Kidney glomerular epithelial cell (primary cell): Measurements from ENCODE around the gene IFNB1.

Experiments used
- DNase-seq: peaks from one replicate; lab custom pipeline; 2025; lab: John Stamatoyannopoulos, UW

Gene IFNB1

GRCh38 chr9:21077781-21078180, at the start of gene IFNB1:
TSS of gene IFNB1 (minus strand) at chr9:21077942. CDS start at chr9:21077869, 73 bp downstream.
- DNase-seq, result no peak

DNA sequence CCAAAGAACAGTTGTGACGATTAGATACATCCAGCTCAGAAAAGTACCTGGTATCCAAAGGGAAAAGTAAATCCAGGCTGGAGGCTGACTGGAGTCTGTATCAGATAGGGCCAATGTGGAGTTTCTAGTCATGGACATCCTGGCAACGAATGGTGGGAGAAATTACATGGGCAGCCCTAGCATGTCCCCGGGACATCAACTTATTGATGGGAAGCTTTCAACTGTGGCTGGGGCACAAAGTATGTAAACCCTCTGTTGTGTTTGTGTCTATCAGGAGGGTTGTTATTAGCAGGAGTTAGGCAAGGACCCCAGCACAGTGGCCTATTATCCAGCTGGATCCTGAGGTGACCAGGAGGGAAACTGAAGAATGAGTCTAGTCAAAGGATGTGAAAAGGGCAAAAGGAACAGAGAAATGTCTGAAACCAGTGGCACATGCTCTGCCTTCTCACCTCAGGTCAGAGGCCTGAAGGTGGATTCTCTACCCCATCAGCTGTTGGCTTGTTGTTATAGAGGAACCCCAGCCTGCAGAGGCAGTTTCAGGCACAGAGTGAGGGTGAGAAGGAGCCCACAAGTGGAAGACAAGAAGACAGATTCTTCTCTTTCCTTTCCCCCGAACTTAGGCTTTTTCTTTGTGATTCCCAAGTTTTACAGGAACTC, 44.0 kb upstream of the IFNB1 start:
- DNase-seq, result no peak

- DNase-seq, result no peak
Measured at GRCh38 chr9:21121079-21121478, 43.3 kb upstream of the IFNB1 start.

DNA sequence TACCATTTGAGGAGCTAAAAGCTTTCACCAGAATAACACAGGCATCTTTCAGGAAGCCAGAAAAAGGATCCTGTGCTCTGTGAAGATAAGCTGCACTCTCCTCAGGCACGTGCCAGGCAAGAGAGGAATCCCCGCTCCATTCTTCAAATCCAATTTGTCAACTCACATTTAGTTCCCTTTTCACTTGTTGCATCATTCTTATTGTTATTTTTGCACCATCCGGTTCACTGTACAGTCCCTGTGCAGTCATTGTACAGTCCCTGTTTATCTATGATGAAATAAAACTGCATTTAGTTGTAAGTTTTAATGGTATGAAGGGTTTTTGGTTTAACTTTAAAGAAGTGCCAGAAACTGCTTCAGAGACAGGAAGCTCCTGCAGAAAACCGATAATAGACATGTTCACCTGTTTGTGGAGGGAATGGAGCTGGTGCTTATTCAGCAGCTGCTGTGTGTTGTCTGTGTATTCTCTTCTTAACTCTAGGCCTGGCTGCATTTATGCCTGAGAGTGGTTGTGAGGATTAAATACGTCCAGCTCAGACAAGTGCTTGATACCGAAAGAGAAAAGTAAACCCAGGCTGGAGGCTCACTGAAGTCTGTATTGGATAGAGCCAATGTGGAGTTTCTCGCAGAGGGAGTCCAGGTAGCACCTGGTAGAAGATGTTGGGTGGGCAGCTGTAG, 41.5 kb upstream of the IFNB1 start:
- DNase-seq, result no peak

- no peak for DNase-seq
Measured at GRCh38 chr9:21114311-21114710, 36.6 kb upstream of the IFNB1 start.

DNA sequence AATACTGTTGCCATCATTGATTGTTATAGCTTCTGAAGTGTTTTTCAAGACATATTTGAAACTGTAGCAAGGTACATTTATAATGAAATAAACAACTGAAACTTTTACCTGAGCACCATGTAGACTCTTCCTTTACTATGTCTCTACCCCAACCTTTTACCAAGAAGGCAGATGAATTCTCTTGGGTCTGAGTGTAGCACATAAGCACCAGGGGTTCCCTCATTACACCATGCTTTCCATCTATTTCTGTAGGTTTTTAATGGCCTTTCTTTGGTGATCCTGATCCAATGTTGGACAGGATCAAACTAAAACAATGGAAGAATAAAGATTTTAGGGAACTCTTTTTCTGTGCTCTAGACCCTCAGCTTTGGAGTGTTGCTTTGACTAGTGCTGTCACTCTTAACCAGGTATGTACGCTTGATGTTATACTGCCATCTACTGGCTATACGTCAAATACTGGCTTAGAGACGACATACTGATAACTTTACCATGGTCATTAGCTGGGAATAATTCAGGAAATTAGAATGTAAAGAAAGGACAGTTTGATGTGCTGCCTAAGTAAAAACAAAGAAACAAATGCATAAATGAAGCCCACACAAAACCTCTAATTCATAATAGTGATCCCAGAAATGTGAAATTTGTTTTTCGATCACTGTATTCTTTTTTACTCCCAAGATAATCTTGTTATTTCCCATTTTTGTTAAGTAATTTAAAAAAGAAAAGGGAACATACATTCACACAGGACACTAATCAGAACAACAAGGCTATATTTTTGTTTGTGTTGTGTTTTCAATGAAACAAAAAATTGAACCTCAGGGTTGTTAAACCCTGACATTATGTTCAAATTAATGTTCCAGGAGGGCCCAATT, 33.2 kb upstream of the IFNB1 start:
- DNase-seq, result peak; percentile 71

- no peak for DNase-seq
Measured at GRCh38 chr9:21104787-21105186, 27.0 kb upstream of the IFNB1 start.

DNA sequence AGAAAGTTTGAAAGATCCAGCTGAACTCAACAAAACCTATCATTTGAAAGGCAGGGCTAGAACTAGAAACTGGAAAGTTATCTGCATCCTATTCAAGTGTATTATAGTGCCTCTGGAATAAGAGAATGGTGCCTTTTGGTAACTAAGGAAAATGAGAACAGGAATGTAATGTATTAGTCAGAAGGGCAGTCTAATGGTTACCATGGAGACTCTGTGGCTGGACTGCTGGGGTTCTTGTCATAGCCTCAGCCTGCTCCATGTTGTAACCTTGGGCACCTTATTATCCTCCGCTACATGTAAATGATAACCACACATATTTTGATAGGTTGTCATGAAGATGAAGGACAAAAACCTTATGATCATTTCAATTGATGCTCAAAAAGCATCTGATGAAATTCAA, 24.6 kb upstream of the IFNB1 start:
- DNase-seq, result no peak

DNA sequence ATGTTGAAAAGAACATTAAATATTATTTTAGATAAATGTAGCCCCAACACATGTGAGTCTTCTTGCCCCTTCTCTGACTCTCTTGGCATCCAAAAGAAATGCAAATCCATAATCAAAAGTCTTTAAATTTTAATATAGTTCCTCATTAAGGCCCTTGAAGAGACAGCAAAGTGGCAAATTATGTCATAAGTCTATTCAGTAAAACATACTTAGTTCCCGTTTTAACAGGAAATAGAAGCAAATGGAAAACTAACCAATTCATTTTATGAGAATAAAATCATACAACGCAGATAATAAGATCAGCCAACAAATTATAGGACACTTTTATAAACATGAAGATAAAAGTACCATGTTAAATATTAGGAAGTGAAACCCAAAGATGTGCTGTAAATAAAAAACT, 20.1 kb upstream of the IFNB1 start:
- DNase-seq, result no peak

GRCh38 chr9:21096901-21097255, 19.1 kb upstream of the IFNB1 start:
- DNase-seq, result no peak

DNA sequence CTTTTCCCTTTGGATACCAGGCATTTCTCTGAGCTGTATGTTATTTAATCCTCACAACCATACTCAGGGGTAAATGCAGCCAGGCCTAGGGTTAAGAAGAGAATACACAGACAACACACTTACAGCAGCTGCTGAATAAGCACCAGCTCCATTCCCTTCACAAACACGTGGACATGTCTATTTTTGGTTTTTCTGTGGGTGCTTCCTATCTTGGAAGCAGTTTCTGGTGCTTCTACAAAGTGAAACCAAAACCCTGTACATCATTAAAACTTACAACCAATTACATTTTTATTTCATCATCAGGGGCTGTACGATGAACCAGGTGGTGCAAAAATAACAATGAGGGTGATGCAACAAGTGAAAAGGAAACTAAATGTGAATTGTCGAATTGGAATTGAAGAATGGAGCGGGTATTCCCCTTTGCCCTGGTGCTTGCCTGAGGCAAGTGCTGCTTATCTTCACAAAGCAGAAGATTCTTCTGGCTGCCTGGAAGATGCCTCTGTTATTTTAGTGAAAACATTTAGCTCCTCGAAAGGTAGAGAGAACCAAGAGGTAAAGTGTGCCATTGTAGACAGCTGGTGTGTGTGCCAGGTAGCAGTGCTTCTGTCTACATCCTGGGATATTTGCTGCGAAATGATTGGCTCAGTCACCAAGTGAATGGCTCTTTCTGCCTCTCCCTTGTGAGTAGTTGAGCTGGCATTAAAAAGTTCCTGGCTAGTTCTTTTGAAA, 18.6 kb upstream of the IFNB1 start:
- peak; percentile 74 for DNase-seq

DNA sequence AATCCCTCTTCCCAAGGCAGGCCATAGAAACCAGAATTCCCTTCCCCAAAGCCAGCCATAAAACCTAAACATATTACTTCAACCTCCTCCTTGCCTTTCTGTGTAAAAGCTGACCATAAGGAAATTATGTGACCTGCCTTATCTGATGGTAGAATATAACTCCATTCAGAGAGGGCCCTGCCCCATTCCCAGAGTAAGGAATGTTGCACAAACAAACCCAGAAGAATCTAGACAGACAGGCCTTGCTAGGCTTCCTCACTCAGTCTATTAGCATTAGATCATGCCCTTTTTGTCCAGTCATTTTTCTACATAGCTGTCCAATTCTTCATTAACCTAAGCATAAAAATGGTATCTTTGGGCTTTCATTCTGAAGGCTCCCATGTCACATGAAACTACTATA, 17.8 kb upstream of the IFNB1 start:
- no peak for DNase-seq

- DNase-seq, result no peak
Measured at GRCh38 chr9:21086538-21086937, 8.8 kb upstream of the IFNB1 start.

DNA sequence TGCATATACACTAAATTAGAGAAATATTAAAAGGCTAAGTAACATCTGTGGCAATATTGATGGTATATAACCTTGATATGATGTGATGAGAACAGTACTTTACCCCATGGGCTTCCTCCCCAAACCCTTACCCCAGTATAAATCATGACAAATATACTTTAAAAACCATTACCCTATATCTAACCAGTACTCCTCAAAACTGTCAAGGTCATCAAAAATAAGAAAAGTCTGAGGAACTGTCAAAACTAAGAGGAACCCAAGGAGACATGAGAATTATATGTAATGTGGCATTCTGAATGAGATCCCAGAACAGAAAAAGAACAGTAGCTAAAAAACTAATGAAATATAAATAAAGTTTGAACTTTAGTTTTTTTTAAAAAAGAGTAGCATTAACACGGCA, 7.3 kb upstream of the IFNB1 start:
- no peak for DNase-seq

DNA sequence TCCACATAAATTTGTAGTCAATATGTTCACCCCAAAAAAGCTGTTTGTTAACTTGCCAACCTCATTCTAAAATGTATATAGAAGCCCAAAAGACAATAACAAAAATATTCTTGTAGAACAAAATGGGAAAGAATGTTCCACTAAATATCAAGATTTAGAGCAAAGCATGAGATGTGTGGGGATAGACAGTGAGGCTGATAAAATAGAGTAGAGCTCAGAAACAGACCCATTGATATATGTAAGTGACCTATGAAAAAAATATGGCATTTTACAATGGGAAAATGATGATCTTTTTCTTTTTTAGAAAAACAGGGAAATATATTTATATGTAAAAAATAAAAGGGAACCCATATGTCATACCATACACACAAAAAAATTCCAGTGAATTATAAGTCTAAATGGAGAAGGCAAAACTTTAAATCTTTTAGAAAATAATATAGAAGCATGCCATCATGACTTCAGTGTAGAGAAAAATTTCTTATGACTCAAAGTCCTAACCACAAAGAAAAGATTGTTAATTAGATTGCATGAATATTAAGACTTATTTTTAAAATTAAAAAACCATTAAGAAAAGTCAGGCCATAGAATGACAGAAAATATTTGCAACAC, 6.6 kb upstream of the IFNB1 start:
- no peak for DNase-seq

GRCh38 chr9:21082671-21083070, 4.9 kb upstream of the IFNB1 start:
- no peak for DNase-seq

GRCh38 chr9:21081999-21082398, 4.3 kb upstream of the IFNB1 start:
- DNase-seq, result no peak

DNA sequence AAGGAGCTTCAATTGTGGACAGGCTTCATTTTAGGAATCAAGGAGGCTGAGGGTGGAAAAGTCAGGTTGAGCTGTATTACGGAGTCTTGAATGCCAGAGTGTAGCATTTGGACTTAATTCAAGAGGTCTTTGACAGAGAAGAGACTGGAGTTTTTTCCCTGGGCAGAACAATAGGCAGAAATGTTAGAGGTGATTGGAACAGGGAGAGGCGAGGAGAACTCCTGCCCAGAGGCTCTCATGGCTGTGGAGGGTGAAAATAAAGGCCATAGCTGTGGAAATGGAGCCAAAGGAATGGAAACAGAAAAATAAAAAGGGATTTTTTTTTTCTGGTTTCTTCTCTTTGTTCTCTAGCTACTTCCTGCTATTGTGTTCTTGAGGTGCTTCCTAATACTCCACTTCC, 3.7 kb upstream of the IFNB1 start:
- no peak for DNase-seq

DNA sequence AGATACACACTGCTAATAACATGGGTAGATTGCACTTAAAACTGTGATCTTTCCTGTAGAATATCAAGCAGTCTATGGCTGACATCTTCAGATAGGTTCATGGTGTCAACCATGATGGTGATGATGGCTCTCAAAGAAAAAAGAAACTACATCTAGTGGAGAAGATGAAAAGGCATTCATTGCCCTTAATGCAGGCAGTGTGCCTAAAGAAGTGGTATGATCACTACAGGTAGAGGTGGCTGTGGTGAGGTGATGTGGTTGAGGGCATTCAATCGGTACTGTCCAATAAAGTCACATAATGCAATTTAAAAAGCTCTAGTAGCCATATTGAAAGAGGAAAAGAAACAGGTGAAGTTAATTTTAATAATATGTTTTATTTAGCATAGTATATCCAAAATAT, 3.1 kb upstream of the IFNB1 start:
- DNase-seq, result no peak

GRCh38 chr9:21078702-21079101, 960 bp upstream of the IFNB1 start:
- DNase-seq, result no peak

DNA sequence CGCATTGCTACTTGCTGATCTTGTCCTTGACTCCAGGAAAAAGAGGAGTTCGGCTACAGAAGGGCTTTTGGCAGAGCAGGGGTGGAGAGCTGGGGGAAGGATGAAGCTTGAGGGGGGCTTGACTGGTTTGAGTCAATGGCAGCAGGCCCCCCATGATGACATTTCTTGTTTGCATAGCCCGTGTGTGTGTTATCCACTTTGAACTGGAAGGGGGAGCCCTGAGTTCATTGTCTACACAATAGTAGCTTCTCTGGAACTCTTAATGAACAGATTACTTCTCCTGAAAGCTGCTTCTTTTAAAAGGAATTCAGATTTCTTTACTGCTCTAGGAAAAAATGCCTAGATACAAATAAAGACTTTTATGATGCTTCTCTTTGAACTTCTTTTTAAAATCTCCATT, 2.3 kb downstream of the IFNB1 start:
- no peak for DNase-seq

GRCh38 chr9:21070906-21071305, 6.8 kb downstream of the IFNB1 start:
- no peak for DNase-seq
